Eye (tissue), 1 donor: ENCODE results near the gene SPON1.
"Not testable (repeated sequence)": the region's sequence is repeated elsewhere in the genome, so short reads cannot be mapped to it uniquely, and the experiment has no call there.

ENCODE experiments used
- DNase-seq: peaks from one replicate; pipeline ENCODE4 v3.0.0-alpha.2; 2015

Gene SPON1

GRCh38 chr11:14252501-14252900 is 290.0 kb downstream of the SPON1 start:
- not testable (repeated sequence) for DNase-seq

- DNase-seq = peak; percentile 21
Observed at GRCh38 chr11:14253421-14253820, 290.9 kb downstream of the SPON1 start.

- DNase-seq = no peak
Observed at GRCh38 chr11:14253840-14254239, 291.3 kb downstream of the SPON1 start.

- no peak for DNase-seq
Observed at GRCh38 chr11:14254533-14255237, 292.2 kb downstream of the SPON1 start.

- peak; percentile 33 for DNase-seq
Observed at GRCh38 chr11:14255238-14255534, 292.7 kb downstream of the SPON1 start.

GRCh38 chr11:14258221-14258935 is 295.9 kb downstream of the SPON1 start:
- DNase-seq = peak; percentile 30

- no peak for DNase-seq
Observed at GRCh38 chr11:14259186-14259784, 296.8 kb downstream of the SPON1 start.

- DNase-seq = no peak
Observed at GRCh38 chr11:14259878-14260277, 297.4 kb downstream of the SPON1 start.

- no peak for DNase-seq
Observed at GRCh38 chr11:14261066-14261465, 298.5 kb downstream of the SPON1 start.

- no peak for DNase-seq
Observed at GRCh38 chr11:14262271-14262846, 299.8 kb downstream of the SPON1 start.

- DNase-seq = no peak
Observed at GRCh38 chr11:14264966-14265365, 302.4 kb downstream of the SPON1 start.

GRCh38 chr11:14266622-14267021 is 304.1 kb downstream of the SPON1 start:
- no peak for DNase-seq

GRCh38 chr11:14267861-14268635 is 305.5 kb downstream of the SPON1 start:
- DNase-seq = no peak

- DNase-seq = no peak
Observed at GRCh38 chr11:14269692-14270573, 307.4 kb downstream of the SPON1 start.

- DNase-seq = no peak
Observed at GRCh38 chr11:14270690-14271542, 308.4 kb downstream of the SPON1 start.

- no peak for DNase-seq
Observed at GRCh38 chr11:14273895-14274294, 311.4 kb downstream of the SPON1 start.

- DNase-seq = no peak
Observed at GRCh38 chr11:14275076-14275475, 312.6 kb downstream of the SPON1 start.

- not testable (repeated sequence) for DNase-seq
Observed at GRCh38 chr11:14278869-14279268, 316.3 kb downstream of the SPON1 start.

- no peak for DNase-seq
Observed at GRCh38 chr11:14288189-14288935, 325.8 kb downstream of the SPON1 start.

- DNase-seq = peak; percentile 37
Observed at GRCh38 chr11:14290422-14290821, 327.9 kb downstream of the SPON1 start.
